ENCODE results near the gene RPL4. TPM values are rescaled to one million over a fixed set of nuclear protein-coding genes. Genes with fewer than 3 reads are reported as not detected.
A peak's percentile ranks its signal among the peaks of the same experiment; 100 is the strongest.

The RPL4 gene
- total and polyA plus RNA-seq, 9 of the 15 experiments (the other 6 are each of a cell fraction or from before 2014, with no cell fraction given): 2,055 to 7,760 (median 5,069) TPM

- TF ChIP-seq HMG20A (CRISPR knock-in tag; conservative IDR thresholded peaks at IDR 0.05) (no peak), E2F3 (CRISPR knock-in tag; IDR thresholded peaks at IDR 0.05) (no peak), NCOA1 (IDR thresholded peaks at IDR 0.05; ENCODE audit: low read depth) (peak; percentile 12; the same call in 1 of the 2 replicates), JUN (IDR thresholded peaks at IDR 0.05; ENCODE audit: borderline replicate concordance, low read depth, low read length) (peak; percentile 70; the same call in 1 of the 2 replicates), JUN (CRISPR knock-in tag; IDR thresholded peaks at IDR 0.05; ENCODE audit: borderline replicate concordance) (peak; percentile 78; the same call in 1 of the 2 replicates), ZBTB26 (CRISPR knock-in tag; IDR thresholded peaks at IDR 0.05) (no peak), SMAD1 (IDR thresholded peaks at IDR 0.05; ENCODE audit: low read depth, low read length, partially characterized antibody) (peak; percentile 59), ZNF143 (CRISPR knock-in tag; IDR thresholded peaks at IDR 0.05) (no peak), ZHX1 (conservative IDR thresholded peaks at IDR 0.05; ENCODE audit: low read length) (no peak; the same call in 1 of the 2 replicates), SNIP1 (IDR thresholded peaks at IDR 0.05; ENCODE audit: low read depth) (no peak), ZNF124 (CRISPR knock-in tag; IDR thresholded peaks at IDR 0.05) (no peak), RBM22 (IDR thresholded peaks at IDR 0.05; ENCODE audit: low read depth, low read length, poor library complexity, severe bottlenecking) (peak; percentile 99), ZNF174 (CRISPR knock-in tag; IDR thresholded peaks at IDR 0.05) (no peak), KAT8 (IDR thresholded peaks at IDR 0.05; ENCODE audit: low read depth) (no peak), RBM39 (optimal IDR thresholded peaks at IDR 0.05; ENCODE audit: low read depth, low read length) (no peak), TBL1XR1 (IDR thresholded peaks at IDR 0.05; ENCODE audit: low read length in 2 of 2) (peak in 1 of 2 experiments; percentile 84; a peak in 2 of 4 replicates), NFE2 (IDR thresholded peaks at IDR 0.05; ENCODE audit: low read depth) (peak; percentile 45), TCF7L2 (IDR thresholded peaks at IDR 0.05; ENCODE audit: low read depth, low read length) (no peak)
- TF ChIP-seq, protein P1, sequence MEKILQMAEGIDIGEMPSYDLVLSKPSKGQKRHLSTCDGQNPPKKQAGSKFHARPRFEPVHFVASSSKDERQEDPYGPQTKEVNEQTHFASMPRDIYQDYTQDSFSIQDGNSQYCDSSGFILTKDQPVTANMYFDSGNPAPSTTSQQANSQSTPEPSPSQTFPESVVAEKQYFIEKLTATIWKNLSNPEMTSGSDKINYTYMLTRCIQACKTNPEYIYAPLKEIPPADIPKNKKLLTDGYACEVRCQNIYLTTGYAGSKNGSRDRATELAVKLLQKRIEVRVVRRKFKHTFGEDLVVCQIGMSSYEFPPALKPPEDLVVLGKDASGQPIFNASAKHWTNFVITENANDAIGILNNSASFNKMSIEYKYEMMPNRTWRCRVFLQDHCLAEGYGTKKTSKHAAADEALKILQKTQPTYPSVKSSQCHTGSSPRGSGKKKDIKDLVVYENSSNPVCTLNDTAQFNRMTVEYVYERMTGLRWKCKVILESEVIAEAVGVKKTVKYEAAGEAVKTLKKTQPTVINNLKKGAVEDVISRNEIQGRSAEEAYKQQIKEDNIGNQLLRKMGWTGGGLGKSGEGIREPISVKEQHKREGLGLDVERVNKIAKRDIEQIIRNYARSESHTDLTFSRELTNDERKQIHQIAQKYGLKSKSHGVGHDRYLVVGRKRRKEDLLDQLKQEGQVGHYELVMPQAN (IDR thresholded peaks at IDR 0.05; ENCODE audit: borderline replicate concordance): peak; percentile 97
- TF ChIP-seq, protein P2, sequence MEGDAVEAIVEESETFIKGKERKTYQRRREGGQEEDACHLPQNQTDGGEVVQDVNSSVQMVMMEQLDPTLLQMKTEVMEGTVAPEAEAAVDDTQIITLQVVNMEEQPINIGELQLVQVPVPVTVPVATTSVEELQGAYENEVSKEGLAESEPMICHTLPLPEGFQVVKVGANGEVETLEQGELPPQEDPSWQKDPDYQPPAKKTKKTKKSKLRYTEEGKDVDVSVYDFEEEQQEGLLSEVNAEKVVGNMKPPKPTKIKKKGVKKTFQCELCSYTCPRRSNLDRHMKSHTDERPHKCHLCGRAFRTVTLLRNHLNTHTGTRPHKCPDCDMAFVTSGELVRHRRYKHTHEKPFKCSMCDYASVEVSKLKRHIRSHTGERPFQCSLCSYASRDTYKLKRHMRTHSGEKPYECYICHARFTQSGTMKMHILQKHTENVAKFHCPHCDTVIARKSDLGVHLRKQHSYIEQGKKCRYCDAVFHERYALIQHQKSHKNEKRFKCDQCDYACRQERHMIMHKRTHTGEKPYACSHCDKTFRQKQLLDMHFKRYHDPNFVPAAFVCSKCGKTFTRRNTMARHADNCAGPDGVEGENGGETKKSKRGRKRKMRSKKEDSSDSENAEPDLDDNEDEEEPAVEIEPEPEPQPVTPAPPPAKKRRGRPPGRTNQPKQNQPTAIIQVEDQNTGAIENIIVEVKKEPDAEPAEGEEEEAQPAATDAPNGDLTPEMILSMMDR (IDR thresholded peaks at IDR 0.05 in 2 of 3, conservative IDR thresholded peaks at IDR 0.05 in 1 of 3; ENCODE audit: insufficient read depth in 2 of 3, low read depth in 1 of 3, low read length in 3 of 3): peak; percentile 83 to 99 (median 94)
Observed at GRCh38 chr15:66497502-66498455, 6.9 kb downstream of the RPL4 start, which contains the start of gene SNAPC5 (continued).
